Measurements from ENCODE around the gene TNFAIP8L1. TPM values are rescaled to one million over a fixed set of nuclear protein-coding genes. Genes with fewer than 3 reads are reported as not detected.

TNFAIP8L1 gene
- total and polyA plus RNA-seq, 4 donors, result 15.6 to 29.0 (median 20.1) TPM

DNA sequence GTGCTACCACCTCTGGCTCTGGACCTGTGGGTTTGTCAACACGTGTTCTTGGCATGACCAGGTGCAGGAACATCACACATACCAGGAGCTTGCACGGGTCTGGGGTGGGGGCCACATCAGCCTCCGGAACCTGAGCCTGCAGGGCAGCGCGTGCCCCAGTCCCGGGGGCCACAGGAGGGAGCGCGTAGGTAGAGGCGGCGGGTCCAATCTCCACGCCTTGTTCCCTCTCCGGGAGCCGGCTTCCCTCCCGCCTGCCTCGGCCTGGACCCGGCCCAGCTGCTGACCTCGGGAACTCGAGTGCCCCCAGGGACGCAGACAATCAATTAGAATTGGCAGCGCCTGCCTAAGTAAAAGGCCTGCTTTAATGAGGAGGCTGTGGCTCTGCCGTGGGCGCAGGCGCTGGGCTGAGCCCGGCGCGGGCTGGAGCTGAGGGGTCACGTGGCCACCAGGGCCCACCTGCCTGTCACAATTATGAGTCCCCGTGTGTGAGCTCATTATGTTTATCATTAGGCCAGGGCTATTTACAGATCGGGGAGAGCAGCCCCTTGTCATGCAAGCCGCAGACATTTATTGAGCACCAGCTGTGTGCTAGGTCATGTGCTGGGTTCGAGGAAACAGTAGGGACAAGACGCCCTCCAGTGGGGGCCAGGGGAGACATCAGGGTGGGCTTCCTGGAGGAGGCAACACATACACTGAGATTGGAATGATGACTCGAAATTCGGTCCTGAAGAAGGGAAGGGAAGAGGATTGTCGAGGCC is 32.2 kb upstream of the TNFAIP8L1 start:
- H3K4me3 ChIP-seq (ENCODE audit: low read depth in 1 of 3, low read length in 3 of 3), result no peak overlapping the region
- DNase-seq (ENCODE audit: low spot score), result no peak
- no peaks in the 10 kb centered on the region for H3K36me3 ChIP-seq (ENCODE audit: control insufficient read depth in 4 of 4, insufficient read depth in 3 of 4, low read depth in 1 of 4, low read length in 3 of 4)
- 16% methylated on average over 35 of the region's 35 CpGs for WGBS
- TF ChIP-seq JUND (IDR thresholded peaks at IDR 0.05) (no peak), RXRA (IDR thresholded peaks at IDR 0.05) (peak; percentile 40 to 65), HNF4A (conservative IDR thresholded peaks at IDR 0.05) (peak; percentile 44 to 49), NR2F2 (IDR thresholded peaks at IDR 0.05) (no peak), HNF4G (IDR thresholded peaks at IDR 0.05) (no peak), SP1 (IDR thresholded peaks at IDR 0.05) (peak; percentile 37)
- TF ChIP-seq, protein P1, sequence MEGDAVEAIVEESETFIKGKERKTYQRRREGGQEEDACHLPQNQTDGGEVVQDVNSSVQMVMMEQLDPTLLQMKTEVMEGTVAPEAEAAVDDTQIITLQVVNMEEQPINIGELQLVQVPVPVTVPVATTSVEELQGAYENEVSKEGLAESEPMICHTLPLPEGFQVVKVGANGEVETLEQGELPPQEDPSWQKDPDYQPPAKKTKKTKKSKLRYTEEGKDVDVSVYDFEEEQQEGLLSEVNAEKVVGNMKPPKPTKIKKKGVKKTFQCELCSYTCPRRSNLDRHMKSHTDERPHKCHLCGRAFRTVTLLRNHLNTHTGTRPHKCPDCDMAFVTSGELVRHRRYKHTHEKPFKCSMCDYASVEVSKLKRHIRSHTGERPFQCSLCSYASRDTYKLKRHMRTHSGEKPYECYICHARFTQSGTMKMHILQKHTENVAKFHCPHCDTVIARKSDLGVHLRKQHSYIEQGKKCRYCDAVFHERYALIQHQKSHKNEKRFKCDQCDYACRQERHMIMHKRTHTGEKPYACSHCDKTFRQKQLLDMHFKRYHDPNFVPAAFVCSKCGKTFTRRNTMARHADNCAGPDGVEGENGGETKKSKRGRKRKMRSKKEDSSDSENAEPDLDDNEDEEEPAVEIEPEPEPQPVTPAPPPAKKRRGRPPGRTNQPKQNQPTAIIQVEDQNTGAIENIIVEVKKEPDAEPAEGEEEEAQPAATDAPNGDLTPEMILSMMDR (IDR thresholded peaks at IDR 0.05; ENCODE audit: low read depth, low read length, missing input control), result no peak
- TF ChIP-seq, protein P2, sequence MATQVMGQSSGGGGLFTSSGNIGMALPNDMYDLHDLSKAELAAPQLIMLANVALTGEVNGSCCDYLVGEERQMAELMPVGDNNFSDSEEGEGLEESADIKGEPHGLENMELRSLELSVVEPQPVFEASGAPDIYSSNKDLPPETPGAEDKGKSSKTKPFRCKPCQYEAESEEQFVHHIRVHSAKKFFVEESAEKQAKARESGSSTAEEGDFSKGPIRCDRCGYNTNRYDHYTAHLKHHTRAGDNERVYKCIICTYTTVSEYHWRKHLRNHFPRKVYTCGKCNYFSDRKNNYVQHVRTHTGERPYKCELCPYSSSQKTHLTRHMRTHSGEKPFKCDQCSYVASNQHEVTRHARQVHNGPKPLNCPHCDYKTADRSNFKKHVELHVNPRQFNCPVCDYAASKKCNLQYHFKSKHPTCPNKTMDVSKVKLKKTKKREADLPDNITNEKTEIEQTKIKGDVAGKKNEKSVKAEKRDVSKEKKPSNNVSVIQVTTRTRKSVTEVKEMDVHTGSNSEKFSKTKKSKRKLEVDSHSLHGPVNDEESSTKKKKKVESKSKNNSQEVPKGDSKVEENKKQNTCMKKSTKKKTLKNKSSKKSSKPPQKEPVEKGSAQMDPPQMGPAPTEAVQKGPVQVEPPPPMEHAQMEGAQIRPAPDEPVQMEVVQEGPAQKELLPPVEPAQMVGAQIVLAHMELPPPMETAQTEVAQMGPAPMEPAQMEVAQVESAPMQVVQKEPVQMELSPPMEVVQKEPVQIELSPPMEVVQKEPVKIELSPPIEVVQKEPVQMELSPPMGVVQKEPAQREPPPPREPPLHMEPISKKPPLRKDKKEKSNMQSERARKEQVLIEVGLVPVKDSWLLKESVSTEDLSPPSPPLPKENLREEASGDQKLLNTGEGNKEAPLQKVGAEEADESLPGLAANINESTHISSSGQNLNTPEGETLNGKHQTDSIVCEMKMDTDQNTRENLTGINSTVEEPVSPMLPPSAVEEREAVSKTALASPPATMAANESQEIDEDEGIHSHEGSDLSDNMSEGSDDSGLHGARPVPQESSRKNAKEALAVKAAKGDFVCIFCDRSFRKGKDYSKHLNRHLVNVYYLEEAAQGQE (IDR thresholded peaks at IDR 0.05), result no peak
- peaks cover 2 to 8% (median 6%) of the 10 kb centered on the region in 4 donors for H3K4me1 ChIP-seq (ENCODE audit: control insufficient read depth in 4 of 4, insufficient read depth in 4 of 4, low read length in 3 of 4)
- H3K9me3 ChIP-seq (ENCODE audit: control insufficient read depth in 4 of 4, low read length in 3 of 4), result no peaks in the 10 kb centered on the region
- H3K27ac ChIP-seq (ENCODE audit: low read depth in 1 of 2, low read length in 2 of 2), result peak overlapping the region in 1 of 2 donors; percentile 28
- H3K9ac ChIP-seq (ENCODE audit: low read depth in 1 of 2, low read length in 2 of 2), result peak overlapping the region in 1 of 2 donors; percentile 13
- H3K27me3 ChIP-seq (ENCODE audit: control insufficient read depth in 4 of 4, insufficient read depth in 4 of 4, low read length in 3 of 4), result no peaks in the 10 kb centered on the region

DNA sequence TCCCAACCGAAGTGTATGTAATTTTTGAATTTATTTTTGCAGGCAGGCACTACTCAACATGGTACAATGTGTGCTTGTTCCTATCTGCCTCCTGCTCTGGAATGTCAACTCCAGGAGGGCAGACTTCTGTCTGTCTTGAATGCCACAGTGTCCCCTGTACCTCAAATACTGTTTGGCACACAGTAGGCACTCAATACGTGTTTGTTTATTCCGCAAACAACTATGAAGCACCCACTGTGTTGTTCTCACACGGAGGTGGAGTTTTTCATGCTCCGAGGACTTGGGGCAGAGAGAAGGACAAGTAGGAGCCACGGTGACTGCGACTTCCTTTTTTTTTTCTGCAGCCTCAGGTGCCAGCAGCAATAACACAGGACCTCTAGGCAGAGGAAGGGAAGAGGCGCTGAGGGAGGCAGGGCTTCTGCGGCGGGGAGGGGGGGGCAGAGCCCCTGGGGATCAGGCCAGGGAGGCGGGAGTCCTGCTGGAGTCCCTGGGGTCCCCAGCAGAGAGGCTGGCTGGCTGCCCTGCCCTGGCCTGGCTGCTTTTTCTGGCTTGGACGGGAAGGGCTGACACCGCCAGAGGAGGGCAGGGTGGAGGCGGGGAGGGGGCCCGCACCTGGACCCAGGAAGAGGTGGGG is 29.3 kb upstream of the TNFAIP8L1 start:
- DNase-seq (ENCODE audit: low spot score), result no peak
- Histone ChIP-seq H3K36me3 (ENCODE audit: control insufficient read depth in 4 of 4, insufficient read depth in 3 of 4, low read depth in 1 of 4, low read length in 3 of 4) (no peaks in the 10 kb centered on the region), H3K9me3 (ENCODE audit: control insufficient read depth in 4 of 4, low read length in 3 of 4) (no peaks in the 10 kb centered on the region), H3K27me3 (ENCODE audit: control insufficient read depth in 4 of 4, insufficient read depth in 4 of 4, low read length in 3 of 4) (no peaks in the 10 kb centered on the region), H3K4me1 (ENCODE audit: control insufficient read depth in 4 of 4, insufficient read depth in 4 of 4, low read length in 3 of 4) (peaks cover 4 to 13% (median 12%) of the 10 kb centered on the region in 4 donors), H3K4me3 (ENCODE audit: low read depth in 1 of 3, low read length in 3 of 3) (no peak overlapping the region), H3K27ac (ENCODE audit: low read depth in 1 of 2, low read length in 2 of 2) (no peak overlapping the region), H3K9ac (ENCODE audit: low read depth in 1 of 2, low read length in 2 of 2) (no peak overlapping the region)
- WGBS, result 30% methylated on average over 15 of the region's 15 CpGs
- TF ChIP-seq TAF1 (conservative IDR thresholded peaks at IDR 0.05), result no peak

DNA sequence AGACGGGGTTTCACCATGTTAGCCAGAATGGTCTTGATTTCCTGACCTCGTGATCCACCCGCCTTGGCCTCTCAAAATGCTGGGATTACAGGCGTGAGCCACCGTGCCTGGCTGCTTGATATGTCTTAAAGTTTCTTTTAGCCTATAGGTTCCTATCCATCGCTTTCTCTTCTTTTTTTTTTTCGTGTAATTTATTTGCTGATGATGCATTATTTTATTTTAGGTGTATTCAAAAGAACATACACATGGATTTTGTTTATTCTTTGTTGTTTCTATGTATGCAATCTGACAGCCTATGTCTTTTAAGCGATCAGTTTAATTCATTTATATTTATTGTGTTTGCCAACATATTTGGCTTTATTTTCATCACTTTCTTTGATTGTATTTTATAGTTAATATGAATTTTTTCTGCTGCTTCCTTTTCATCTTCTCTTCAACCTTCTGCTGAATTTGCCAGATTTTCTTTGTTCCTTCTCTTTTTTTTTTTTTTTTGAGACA is 26.0 kb upstream of the TNFAIP8L1 start:
- peaks cover 3 to 7% (median 6%) of the 10 kb centered on the region in 4 donors for H3K4me1 ChIP-seq (ENCODE audit: control insufficient read depth in 4 of 4, insufficient read depth in 4 of 4, low read length in 3 of 4)
- no peak for DNase-seq (ENCODE audit: low spot score)
- H3K9ac ChIP-seq (ENCODE audit: low read depth in 1 of 2, low read length in 2 of 2), result no peak overlapping the region
- WGBS, result 92% methylated on average over 8 of the region's 8 CpGs
- no peaks in the 10 kb centered on the region for H3K27me3 ChIP-seq (ENCODE audit: control insufficient read depth in 4 of 4, insufficient read depth in 4 of 4, low read length in 3 of 4)
- H3K4me3 ChIP-seq (ENCODE audit: low read depth in 1 of 3, low read length in 3 of 3), result no peak overlapping the region
- no peak overlapping the region for H3K27ac ChIP-seq (ENCODE audit: low read depth in 1 of 2, low read length in 2 of 2)
- H3K9me3 ChIP-seq (ENCODE audit: control insufficient read depth in 4 of 4, low read length in 3 of 4), result no peaks in the 10 kb centered on the region
- H3K36me3 ChIP-seq (ENCODE audit: control insufficient read depth in 4 of 4, insufficient read depth in 3 of 4, low read depth in 1 of 4, low read length in 3 of 4), result no peaks in the 10 kb centered on the region
- TF ChIP-seq RAD21 (IDR thresholded peaks at IDR 0.05), result no peak
- no peak for TF ChIP-seq GABPA (IDR thresholded peaks at IDR 0.05 in 1 of 2, conservative IDR thresholded peaks at IDR 0.05 in 1 of 2)
- no peak for TF ChIP-seq FOXA1 (IDR thresholded peaks at IDR 0.05)
- TF ChIP-seq NR2F2 (IDR thresholded peaks at IDR 0.05), result no peak
- no peak for TF ChIP-seq RXRA (IDR thresholded peaks at IDR 0.05)
- TF ChIP-seq, protein P2 (IDR thresholded peaks at IDR 0.05), result no peak
- no peak for TF ChIP-seq HNF4A (conservative IDR thresholded peaks at IDR 0.05)
- TF ChIP-seq, protein P3, sequence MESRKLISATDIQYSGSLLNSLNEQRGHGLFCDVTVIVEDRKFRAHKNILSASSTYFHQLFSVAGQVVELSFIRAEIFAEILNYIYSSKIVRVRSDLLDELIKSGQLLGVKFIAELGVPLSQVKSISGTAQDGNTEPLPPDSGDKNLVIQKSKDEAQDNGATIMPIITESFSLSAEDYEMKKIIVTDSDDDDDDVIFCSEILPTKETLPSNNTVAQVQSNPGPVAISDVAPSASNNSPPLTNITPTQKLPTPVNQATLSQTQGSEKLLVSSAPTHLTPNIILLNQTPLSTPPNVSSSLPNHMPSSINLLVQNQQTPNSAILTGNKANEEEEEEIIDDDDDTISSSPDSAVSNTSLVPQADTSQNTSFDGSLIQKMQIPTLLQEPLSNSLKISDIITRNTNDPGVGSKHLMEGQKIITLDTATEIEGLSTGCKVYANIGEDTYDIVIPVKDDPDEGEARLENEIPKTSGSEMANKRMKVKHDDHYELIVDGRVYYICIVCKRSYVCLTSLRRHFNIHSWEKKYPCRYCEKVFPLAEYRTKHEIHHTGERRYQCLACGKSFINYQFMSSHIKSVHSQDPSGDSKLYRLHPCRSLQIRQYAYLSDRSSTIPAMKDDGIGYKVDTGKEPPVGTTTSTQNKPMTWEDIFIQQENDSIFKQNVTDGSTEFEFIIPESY (IDR thresholded peaks at IDR 0.05), result no peak
- no peak for TF ChIP-seq EGR1 (IDR thresholded peaks at IDR 0.05; ENCODE audit: low read depth in 2 of 2)

Measured in liver (tissue), 9 donors.